ENCODE data around the gene SLC4A4.

The SLC4A4 gene

GRCh38 chr4:71550220-71551165 is 211.7 kb downstream of the SLC4A4 start:
- DNase-seq = peak; percentile 81

- peak; percentile 41 for DNase-seq
Observed at GRCh38 chr4:71553605-71554004, 214.8 kb downstream of the SLC4A4 start.

GRCh38 chr4:71554025-71554424 is 215.2 kb downstream of the SLC4A4 start:
- no peak for DNase-seq

GRCh38 chr4:71558248-71558647 is 219.4 kb downstream of the SLC4A4 start:
- no peak for DNase-seq

GRCh38 chr4:71559957-71560571 is 221.2 kb downstream of the SLC4A4 start:
- DNase-seq = peak; percentile 81

- no peak for DNase-seq
Observed at GRCh38 chr4:71564775-71565174, 226.0 kb downstream of the SLC4A4 start.

GRCh38 chr4:71566856-71567255 is 228.0 kb downstream of the SLC4A4 start:
- no peak for DNase-seq

GRCh38 chr4:71568131-71568530 is 229.3 kb downstream of the SLC4A4 start:
- no peak for DNase-seq

- DNase-seq = no peak
Observed at GRCh38 chr4:71570492-71570891, 231.7 kb downstream of the SLC4A4 start.

GRCh38 chr4:71571346-71571745 is 232.5 kb downstream of the SLC4A4 start:
- DNase-seq = no peak

- DNase-seq = no peak
Observed at GRCh38 chr4:71583971-71584370, 245.2 kb downstream of the SLC4A4 start.

- DNase-seq = peak; percentile 17
Observed at GRCh38 chr4:71584585-71584984, 245.8 kb downstream of the SLC4A4 start.

GRCh38 chr4:71586087-71586763 is 247.4 kb downstream of the SLC4A4 start:
- no peak for DNase-seq

- DNase-seq = no peak
Observed at GRCh38 chr4:71587995-71588394, 249.2 kb downstream of the SLC4A4 start.

- no peak for DNase-seq
Observed at GRCh38 chr4:71592793-71593192, 254.0 kb downstream of the SLC4A4 start.

- no peak for DNase-seq
Observed at GRCh38 chr4:71593311-71593710, 254.5 kb downstream of the SLC4A4 start.

GRCh38 chr4:71595576-71596108 is 256.8 kb downstream of the SLC4A4 start:
- DNase-seq = no peak

- DNase-seq = no peak
Observed at GRCh38 chr4:71599578-71599977, 260.8 kb downstream of the SLC4A4 start.

GRCh38 chr4:71602289-71602900 is 263.6 kb downstream of the SLC4A4 start:
- peak; percentile 69 for DNase-seq

GRCh38 chr4:71604785-71605184 is 266.0 kb downstream of the SLC4A4 start:
- DNase-seq = no peak

GRCh38 chr4:71607109-71607508 is 268.3 kb downstream of the SLC4A4 start:
- no peak for DNase-seq

GRCh38 chr4:71607780-71608677 is 269.2 kb downstream of the SLC4A4 start:
- peak; percentile 78 for DNase-seq
